H1 (cell line): ENCODE data around the gene RMDN2. TPM values are rescaled to one million over a fixed set of nuclear protein-coding genes. Genes with fewer than 3 reads are reported as not detected.

Experiments used
- CTCF ChIA-PET: fragments of 300-600 bp; sonication (Branson Sonifier 250); formaldehyde crosslinking; loops from one replicate; lab custom pipeline; 2021; ENCODE audit not compliant: partially characterized antibody; lab: Charles Lee
- POLR2A ChIA-PET: fragments of 300-600 bp; sonication (Branson Sonifier 250); formaldehyde crosslinking; loops from one replicate; lab custom pipeline; 2021; ENCODE audit warnings: inconsistent platforms; ENCODE audit not compliant: partially characterized antibody; lab: Charles Lee
- DNase-seq, 2 experiments: peaks; one replicate each; pipeline versions ENCODE4 v3.0.0 to v3.0.0-alpha.2; 2010 to 2022; ENCODE audit warnings: low spot score in 2 of 2, low read depth in 1 of 2, mixed read lengths in 1 of 2
- FAIRE-seq: peaks from 2 replicates; lab custom pipeline; 2011; peaks lifted over from hg19 to GRCh38; lab: Jason Lieb, UNC
- H2AFZ ChIP-seq: 2 replicates; pipeline ENCODE4 v1.8.1; 2012; ENCODE audit warnings: low read length, inconsistent platforms
- H2AK5ac ChIP-seq: 2 replicates; pipeline ENCODE4 v1.6.1; 2013; ENCODE audit warnings: low read depth, low read length
- H2BK120ac ChIP-seq: replicated peaks from 2 replicates; pipeline ENCODE3; 2013; ENCODE audit warnings: low read depth, low read length, inconsistent platforms
- H2BK12ac ChIP-seq: 2 replicates; pipeline ENCODE4 v1.6.1; 2013; ENCODE audit warnings: low read depth, low read length
- H2BK15ac ChIP-seq: 2 replicates; pipeline ENCODE4 v1.6.1; 2013; ENCODE audit warnings: low read length
- H2BK20ac ChIP-seq: 2 replicates; pipeline ENCODE4 v1.6.1; 2013; ENCODE audit warnings: low read length
- H2BK5ac ChIP-seq: 2 replicates; pipeline ENCODE4 v1.6.1; 2013; ENCODE audit warnings: low read depth, low read length
- H3K14ac ChIP-seq: 2 replicates; pipeline ENCODE4 v1.6.1; 2013; ENCODE audit warnings: inconsistent platforms; ENCODE audit not compliant: insufficient read length
- H3K18ac ChIP-seq: 2 replicates; pipeline ENCODE4 v1.6.1; 2013; ENCODE audit warnings: low read length; ENCODE audit errors: extremely low read depth
- H3K23ac ChIP-seq: 2 replicates; pipeline ENCODE4 v1.6.1; 2013; ENCODE audit warnings: inconsistent platforms; ENCODE audit not compliant: insufficient read length
- H3K23me2 ChIP-seq: 2 replicates; pipeline ENCODE4 v1.6.1; 2013; ENCODE audit warnings: low read depth, low read length
- H3K27ac ChIP-seq: 2 replicates; pipeline ENCODE4 v1.6.1; 2011; ENCODE audit warnings: low read depth, low read length, inconsistent platforms
- H3K27me3 ChIP-seq, 4 experiments: replicated peaks in 1 of 4; 1 replicate in 1 of 4; 2 replicates in 3 of 4; pipeline versions ENCODE4 v1.6.1 to v1.8.1; 2011 to 2013; ENCODE audit warnings: low read length in 3 of 4, mild to moderate bottlenecking in 3 of 4, inconsistent platforms in 2 of 4, mixed read lengths in 2 of 4, moderate library complexity in 1 of 4; ENCODE audit not compliant: control insufficient read depth in 3 of 4, insufficient read depth in 3 of 4; ENCODE audit errors: extremely low read depth in 1 of 4
- H3K36me3 ChIP-seq, 4 experiments: 2 replicates each; pipeline versions ENCODE4 v1.6.1 to v1.8.1; 2011 to 2013; ENCODE audit warnings: mild to moderate bottlenecking in 4 of 4, low read length in 3 of 4, moderate library complexity in 2 of 4, control low read depth in 1 of 4, inconsistent platforms in 1 of 4; ENCODE audit not compliant: insufficient read depth in 4 of 4, control insufficient read depth in 2 of 4
- H3K4ac ChIP-seq: replicated peaks from 2 replicates; pipeline ENCODE3; 2013; ENCODE audit warnings: low read length, low read depth, mixed read lengths, inconsistent platforms; ENCODE audit not compliant: insufficient read length
- H3K4me1 ChIP-seq, 4 experiments: replicated peaks in 1 of 4; 1 replicate in 1 of 4; 2 replicates in 3 of 4; pipeline versions ENCODE4 v1.6.1 to v1.8.1; 2011 to 2013; ENCODE audit warnings: low read length in 3 of 4, inconsistent platforms in 2 of 4, mixed read lengths in 1 of 4; ENCODE audit not compliant: insufficient read depth in 4 of 4, control insufficient read depth in 3 of 4
- H3K4me2 ChIP-seq, 2 experiments: 2 replicates each; pipeline versions ENCODE4 v1.6.1 to v1.8.1; 2011 to 2013; ENCODE audit warnings: low read depth in 2 of 2, low read length in 2 of 2, control low read depth in 1 of 2, inconsistent platforms in 1 of 2, mild to moderate bottlenecking in 1 of 2; ENCODE audit not compliant: insufficient read depth in 1 of 2
- H3K4me3 ChIP-seq, 4 experiments: fragments of 200-600, 300-600 bp in 1 of 4; sonication (generic), shearing (Covaris generic), sonication (Bioruptor Twin) in 1 of 4; 2 replicates each; pipeline versions ENCODE4 v1.5.1 to v1.8.1; 2011 to 2016; ENCODE audit warnings: low read length in 4 of 4, low read depth in 3 of 4, control low read depth in 2 of 4, inconsistent platforms in 2 of 4, mild to moderate bottlenecking in 2 of 4, mixed read lengths in 1 of 4, moderate library complexity in 1 of 4; ENCODE audit not compliant: insufficient read depth in 2 of 4; ENCODE audit errors: extremely low read depth in 1 of 4
- H3K56ac ChIP-seq: replicated peaks from 2 replicates; pipeline ENCODE3; 2013; ENCODE audit warnings: low read depth, mild to moderate bottlenecking, mixed read lengths, low read length, inconsistent platforms; ENCODE audit not compliant: insufficient read length
- H3K79me1 ChIP-seq: 2 replicates; pipeline ENCODE4 v1.6.1; 2013; ENCODE audit warnings: low read depth, low read length, control low read depth
- H3K79me2 ChIP-seq, 2 experiments: 2 replicates each; pipeline versions ENCODE4 v1.6.1 to v1.8.1; 2012 to 2013; ENCODE audit warnings: low read length in 2 of 2, mild to moderate bottlenecking in 2 of 2, inconsistent platforms in 1 of 2; ENCODE audit not compliant: insufficient read depth in 2 of 2, control insufficient read depth in 1 of 2
- H3K9ac ChIP-seq, 4 experiments: replicated peaks in 1 of 4; 1 replicate in 1 of 4; 2 replicates in 3 of 4; pipeline versions ENCODE4 v1.6.1 to v1.8.1; 2011 to 2013; ENCODE audit warnings: low read depth in 3 of 4, low read length in 3 of 4, control low read depth in 2 of 4, mild to moderate bottlenecking in 2 of 4, moderate library complexity in 2 of 4, inconsistent platforms in 1 of 4; ENCODE audit errors: extremely low read depth in 1 of 4
- H3K9me3 ChIP-seq, 2 experiments: 2 replicates each; pipeline versions ENCODE4 v1.6.1 to v1.8.1; 2012 to 2013; ENCODE audit warnings: mild to moderate bottlenecking in 2 of 2, moderate library complexity in 2 of 2, control low read depth in 1 of 2, inconsistent platforms in 1 of 2, low read depth in 1 of 2, low read length in 1 of 2, mixed read lengths in 1 of 2; ENCODE audit not compliant: insufficient read depth in 2 of 2
- H4K20me1 ChIP-seq, 2 experiments: replicated peaks in 1 of 2; 2 replicates each; pipeline versions ENCODE3 to v1.8.1; 2011 to 2013; ENCODE audit warnings: inconsistent platforms in 2 of 2, low read length in 2 of 2, mild to moderate bottlenecking in 1 of 2; ENCODE audit not compliant: insufficient read depth in 2 of 2, control insufficient read depth in 1 of 2
- H4K5ac ChIP-seq: 2 replicates; pipeline ENCODE4 v1.6.1; 2013; ENCODE audit warnings: low read length, low read depth, mixed read lengths, inconsistent platforms; ENCODE audit not compliant: insufficient read length
- H4K8ac ChIP-seq: 2 replicates; pipeline ENCODE4 v1.8.0; 2013; ENCODE audit warnings: mild to moderate bottlenecking, moderate library complexity, low read length, inconsistent platforms; ENCODE audit not compliant: insufficient read depth; ENCODE audit errors: extremely low read depth
- H4K91ac ChIP-seq: replicated peaks from 2 replicates; pipeline ENCODE3; 2013; ENCODE audit warnings: low read length, mixed read lengths, inconsistent platforms; ENCODE audit not compliant: insufficient read length
- CBX8 ChIP-seq: fragments of 300-800, 300-1000 bp; sonication (generic); IDR thresholded peaks from 2 replicates; pipeline ENCODE4 v1.7.1; 2016; ENCODE audit warnings: low read depth, low read length, borderline replicate concordance
- FOSL1 ChIP-seq: IDR thresholded peaks from 2 replicates; pipeline ENCODE4 v1.6.1; 2011; ENCODE audit warnings: mild to moderate bottlenecking, low read depth, low read length, moderate library complexity; ENCODE audit not compliant: insufficient read depth
- GTF2F1 ChIP-seq: IDR thresholded peaks from 2 replicates; pipeline ENCODE4 v1.6.1; 2012; ENCODE audit warnings: low read depth, low read length, improper control_type of control experiment, borderline replicate concordance
- NANOG ChIP-seq: IDR thresholded peaks from 2 replicates; pipeline ENCODE4 v1.6.1; 2011; ENCODE audit warnings: low read length, low read depth, mild to moderate bottlenecking, inconsistent platforms; ENCODE audit not compliant: insufficient read depth, poor library complexity, severe bottlenecking
- POLR2AphosphoS5 ChIP-seq: IDR thresholded peaks from 2 replicates; pipeline ENCODE4 v1.6.1; 2011; ENCODE audit warnings: low read depth, low read length
- RFX5 ChIP-seq: IDR thresholded peaks from 2 replicates; pipeline ENCODE4 v1.6.1; 2011; ENCODE audit warnings: low read depth, low read length, improper control_type of control experiment, borderline replicate concordance
- RNF2 ChIP-seq: fragments of 200-900, 300-1000 bp; sonication (generic); IDR thresholded peaks from 2 replicates; pipeline ENCODE4 v1.7.1; 2016; ENCODE audit warnings: borderline replicate concordance, low read depth, mild to moderate bottlenecking, antibody characterized with exemption, low read length; ENCODE audit not compliant: poor library complexity, severe bottlenecking; ENCODE audit errors: missing control alignments
- SAP30 ChIP-seq: fragments of 300-600 bp; sonication (generic); IDR thresholded peaks from 2 replicates; pipeline ENCODE4 v1.7.1; 2012; ENCODE audit warnings: low read length, moderate library complexity, mild to moderate bottlenecking, inconsistent platforms; ENCODE audit not compliant: insufficient read depth, insufficient replicate concordance
- SP1 ChIP-seq: IDR thresholded peaks from 2 replicates; pipeline ENCODE4 v1.6.1; 2011; ENCODE audit warnings: low read depth, low read length
- WGBS, 2 experiments: shearing (Covaris generic) in 1 of 2; methylation state at CpG; one replicate each; pipeline versions ENCODE4 v1.1.6 to v1.1.7; 2013 to 2015; ENCODE audit warnings: low lambda C conversion rate in 2 of 2, mixed read lengths in 2 of 2, inconsistent platforms in 1 of 2, low coverage in 1 of 2, missing lambda C conversion rate in 1 of 2; ENCODE audit not compliant: insufficient replicate concordance in 2 of 2, insufficient coverage in 1 of 2, insufficient read length in 1 of 2; ENCODE audit errors: extremely low coverage in 1 of 2, missing lambda C conversion rate in 1 of 2; 5-methylcytosine and 5-hydroxymethylcytosine counted together
- polyA plus RNA-seq, 7 experiments: library from polyadenylated mRNA; depleted of rRNA in 3 of 7; stranded (reverse) in 5 of 7; unstranded in 2 of 7; fragments of >200 nt in 5 of 7; fragments of 200-250 nt in 2 of 7; gene quantifications; 1 replicate in 5 of 7; 2 replicates in 1 of 7; 4 replicates in 1 of 7; pipeline versions ENCODE4 v1.2.1 to v1.2.3, GENCODE V29; 2011 to 2013; ENCODE audit warnings: missing spikeins in 2 of 7, mixed read lengths in 2 of 7
- total RNA-seq: library from RNA; stranded (reverse); fragmentation: NEBNext Ultra II Directional; extraction: Animal tissue kit (Norgen Biotek cat#: 25700); gene quantifications from 2 replicates; pipeline ENCODE4 v1.2.1, GENCODE V29; 2021

The RMDN2 gene
- total and polyA plus RNA-seq, 2 of the 8 experiments (the other 6 are each of a cell fraction or from before 2014, with no cell fraction given): 0.53 to 3.0 TPM

GRCh38 chr2:37983719-37984118 lies 58.6 kb downstream of the RMDN2 start:
- Histone ChIP-seq H2BK5ac (no peak overlapping the region), H3K36me3 (no peaks in the 10 kb centered on the region), H3K18ac (no peak overlapping the region), H3K27ac (no peak overlapping the region), H2BK12ac (no peak overlapping the region), H4K5ac (no peak overlapping the region), H2BK15ac (no peak overlapping the region), H4K20me1 (no peaks in the 10 kb centered on the region), H2AFZ (no peak overlapping the region), H4K91ac (no peak overlapping the region), H3K79me2 (no peaks in the 10 kb centered on the region), H3K56ac (no peak overlapping the region), H2AK5ac (no peak overlapping the region), H2BK20ac (no peak overlapping the region), H4K8ac (no peak overlapping the region), H3K4ac (no peak overlapping the region), H3K4me2 (no peak overlapping the region), H3K14ac (no peak overlapping the region), H3K23ac (no peak overlapping the region), H3K4me3 (no peak overlapping the region), H3K9ac (no peak overlapping the region), H3K9me3 (no peaks in the 10 kb centered on the region), H3K23me2 (no peaks in the 10 kb centered on the region), H2BK120ac (no peak overlapping the region), H3K27me3 (peaks cover 0 to 2% (median 0%) of the 10 kb centered on the region in 4 experiments; a peak in 1 of 7 replicates), H3K4me1 (peaks cover 0 to 3% (median 0%) of the 10 kb centered on the region in 4 experiments; a peak in 1 of 7 replicates), H3K79me1 (no peaks in the 10 kb centered on the region)
- FAIRE-seq: no peak
- CTCF ChIA-PET: no interaction called here
- POLR2A ChIA-PET: no interaction called here
- 83% methylated on average over 1 of the region's 1 CpG; no CpG with 5 or more reads in 1 of the 2 experiments for WGBS, 2 experiments
- TF ChIP-seq RFX5: no peak
- TF ChIP-seq CBX8: no peak
- no peak for TF ChIP-seq FOSL1
- no peak for TF ChIP-seq SP1
- no peak for TF ChIP-seq NANOG
- no peak for TF ChIP-seq SAP30
- no peak for TF ChIP-seq RNF2
- no peak for TF ChIP-seq GTF2F1
- no peak for TF ChIP-seq POLR2AphosphoS5
- DNase-seq: no peak
